ENCODE measurements around the gene WNT9A.

DNA sequence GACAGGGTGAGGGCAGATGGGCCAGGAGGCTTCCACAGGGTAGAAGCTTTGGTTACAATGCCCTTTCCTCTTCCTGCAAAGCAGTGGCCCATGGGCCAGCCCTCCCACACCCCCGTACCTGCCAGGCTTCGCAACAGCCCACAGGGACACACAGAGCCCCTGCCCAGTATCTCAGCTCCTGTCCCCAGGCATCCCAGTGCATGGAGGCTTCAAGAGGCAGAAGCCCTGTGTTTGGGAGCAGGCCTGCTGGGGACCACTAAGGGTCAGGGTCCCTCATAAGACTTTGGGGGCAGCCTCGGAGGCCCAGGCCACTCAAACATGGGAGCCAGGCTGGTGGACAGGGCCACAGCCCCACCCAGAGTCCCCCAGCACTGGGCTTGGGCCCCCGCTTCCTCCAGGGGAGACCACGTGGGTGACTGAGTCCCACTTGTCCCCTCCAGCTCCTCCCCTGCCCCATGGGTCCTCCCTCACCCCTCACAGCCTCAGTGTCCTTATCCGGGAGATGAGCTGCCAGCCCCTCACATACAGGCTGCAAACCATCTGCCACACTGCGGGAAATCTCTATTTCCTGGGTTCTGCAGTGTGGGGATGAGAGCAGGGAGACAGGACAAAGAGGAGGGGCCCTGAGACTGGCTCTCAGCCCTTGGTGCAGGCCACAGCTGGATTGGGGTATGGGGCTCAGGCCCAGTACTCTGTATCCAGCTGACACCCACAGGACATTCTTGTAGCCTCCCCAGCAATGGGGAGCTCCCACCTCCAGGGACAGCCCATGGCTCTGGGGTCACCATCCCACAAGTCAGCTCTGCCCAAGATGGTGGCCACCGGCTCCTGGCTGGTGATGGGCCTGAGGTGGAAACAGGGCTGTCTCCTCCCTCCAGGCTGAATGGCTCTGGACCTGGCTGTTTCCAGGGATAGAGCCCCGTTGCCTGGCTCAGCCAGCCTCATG lies 50.7 kb downstream of the WNT9A start:
- TF ChIP-seq GATA2 (IDR thresholded peaks at IDR 0.05; ENCODE audit: low read depth, low read length) (no peak), GATA3 (IDR thresholded peaks at IDR 0.05; ENCODE audit: low read depth, low read length) (no peak)

Data from SH-SY5Y (cell line).